GM12874 (cell line): Measurements from ENCODE around the gene ATP5F1D.

ENCODE experiments used
- TF ChIP-seq, protein P1 (sequence below): IDR thresholded peaks from 2 replicates; pipeline ENCODE4 v1.5.1; 2011; ENCODE audit warnings: low read depth, mild to moderate bottlenecking, control low read depth, low read length, moderate library complexity; ENCODE audit not compliant: insufficient read depth

ATP5F1D gene

DNA sequence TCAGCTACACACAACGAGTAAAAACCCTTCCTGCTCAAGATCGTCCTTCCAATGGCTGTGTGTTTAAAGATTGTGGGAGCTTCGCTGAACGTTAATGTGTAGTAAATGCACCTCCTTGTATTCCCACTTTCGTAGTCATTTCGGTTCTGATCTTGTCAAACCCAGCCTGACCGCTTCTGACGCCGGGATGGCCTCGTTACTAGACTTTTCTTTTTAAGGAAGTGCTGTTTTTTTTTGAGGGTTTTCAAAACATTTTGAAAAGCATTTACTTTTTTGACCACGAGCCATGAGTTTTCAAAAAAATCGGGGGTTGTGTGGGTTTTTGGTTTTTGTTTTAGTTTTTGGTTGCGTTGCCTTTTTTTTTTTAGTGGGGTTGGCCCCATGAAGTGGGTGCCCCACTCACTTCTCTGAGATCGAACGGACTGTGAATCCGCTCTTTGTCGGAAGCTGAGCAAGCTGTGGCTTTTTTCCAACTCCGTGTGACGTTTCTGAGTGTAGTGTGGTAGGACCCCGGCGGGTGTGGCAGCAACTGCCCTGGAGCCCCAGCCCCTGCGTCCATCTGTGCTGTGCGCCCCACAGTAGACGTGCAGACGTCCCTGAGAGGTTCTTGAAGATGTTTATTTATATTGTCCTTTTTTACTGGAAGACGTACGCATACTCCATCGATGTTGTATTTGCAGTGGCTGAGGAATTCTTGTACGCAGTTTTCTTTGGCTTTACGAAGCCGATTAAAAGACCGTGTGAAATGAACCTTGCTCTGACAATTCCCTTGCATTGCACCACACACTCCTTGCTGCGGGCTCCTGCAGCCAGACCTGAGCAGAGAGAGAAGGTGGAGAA lies 31.1 kb downstream of the ATP5F1D start:
- TF ChIP-seq, protein P1, sequence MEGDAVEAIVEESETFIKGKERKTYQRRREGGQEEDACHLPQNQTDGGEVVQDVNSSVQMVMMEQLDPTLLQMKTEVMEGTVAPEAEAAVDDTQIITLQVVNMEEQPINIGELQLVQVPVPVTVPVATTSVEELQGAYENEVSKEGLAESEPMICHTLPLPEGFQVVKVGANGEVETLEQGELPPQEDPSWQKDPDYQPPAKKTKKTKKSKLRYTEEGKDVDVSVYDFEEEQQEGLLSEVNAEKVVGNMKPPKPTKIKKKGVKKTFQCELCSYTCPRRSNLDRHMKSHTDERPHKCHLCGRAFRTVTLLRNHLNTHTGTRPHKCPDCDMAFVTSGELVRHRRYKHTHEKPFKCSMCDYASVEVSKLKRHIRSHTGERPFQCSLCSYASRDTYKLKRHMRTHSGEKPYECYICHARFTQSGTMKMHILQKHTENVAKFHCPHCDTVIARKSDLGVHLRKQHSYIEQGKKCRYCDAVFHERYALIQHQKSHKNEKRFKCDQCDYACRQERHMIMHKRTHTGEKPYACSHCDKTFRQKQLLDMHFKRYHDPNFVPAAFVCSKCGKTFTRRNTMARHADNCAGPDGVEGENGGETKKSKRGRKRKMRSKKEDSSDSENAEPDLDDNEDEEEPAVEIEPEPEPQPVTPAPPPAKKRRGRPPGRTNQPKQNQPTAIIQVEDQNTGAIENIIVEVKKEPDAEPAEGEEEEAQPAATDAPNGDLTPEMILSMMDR: no peak

DNA sequence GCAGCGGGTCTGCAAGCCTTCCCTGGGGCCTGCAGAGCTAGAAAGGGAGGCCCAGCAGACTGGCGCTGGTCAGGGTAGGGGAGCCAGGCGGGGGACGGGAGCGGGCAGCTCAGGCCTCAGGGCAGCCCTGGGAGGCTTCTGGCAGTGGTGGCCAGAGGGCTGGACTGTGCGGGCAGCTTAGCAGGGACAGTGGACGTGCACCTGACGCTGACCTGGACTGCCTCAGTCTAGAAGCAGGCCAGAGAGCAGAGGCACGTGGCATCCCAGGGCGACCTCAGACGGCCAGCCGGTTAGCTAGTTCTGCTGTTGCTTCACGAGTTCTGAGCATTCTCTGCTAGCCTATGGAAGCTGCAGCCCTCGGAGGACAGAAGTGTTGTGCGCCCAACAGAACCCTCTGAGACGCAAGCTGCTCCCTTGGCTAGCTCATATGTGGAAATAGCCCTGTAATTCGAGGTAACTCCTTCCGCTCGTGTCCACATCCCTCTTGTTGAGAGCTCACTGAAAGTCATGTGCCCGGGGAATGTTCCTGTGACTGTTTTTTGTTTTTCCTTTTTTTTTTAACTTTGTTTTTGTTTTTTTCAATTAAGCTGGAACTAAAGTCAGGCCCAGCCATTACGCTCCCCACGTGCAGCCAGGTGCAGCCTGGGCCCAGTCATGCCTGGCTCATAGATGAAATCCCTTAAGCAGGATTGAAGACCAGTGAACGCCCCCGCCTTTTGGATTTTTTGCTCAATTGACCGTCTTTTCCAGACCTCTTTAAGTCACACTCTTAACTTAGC lies 31.9 kb downstream of the ATP5F1D start:
- TF ChIP-seq, protein P1: no peak

DNA sequence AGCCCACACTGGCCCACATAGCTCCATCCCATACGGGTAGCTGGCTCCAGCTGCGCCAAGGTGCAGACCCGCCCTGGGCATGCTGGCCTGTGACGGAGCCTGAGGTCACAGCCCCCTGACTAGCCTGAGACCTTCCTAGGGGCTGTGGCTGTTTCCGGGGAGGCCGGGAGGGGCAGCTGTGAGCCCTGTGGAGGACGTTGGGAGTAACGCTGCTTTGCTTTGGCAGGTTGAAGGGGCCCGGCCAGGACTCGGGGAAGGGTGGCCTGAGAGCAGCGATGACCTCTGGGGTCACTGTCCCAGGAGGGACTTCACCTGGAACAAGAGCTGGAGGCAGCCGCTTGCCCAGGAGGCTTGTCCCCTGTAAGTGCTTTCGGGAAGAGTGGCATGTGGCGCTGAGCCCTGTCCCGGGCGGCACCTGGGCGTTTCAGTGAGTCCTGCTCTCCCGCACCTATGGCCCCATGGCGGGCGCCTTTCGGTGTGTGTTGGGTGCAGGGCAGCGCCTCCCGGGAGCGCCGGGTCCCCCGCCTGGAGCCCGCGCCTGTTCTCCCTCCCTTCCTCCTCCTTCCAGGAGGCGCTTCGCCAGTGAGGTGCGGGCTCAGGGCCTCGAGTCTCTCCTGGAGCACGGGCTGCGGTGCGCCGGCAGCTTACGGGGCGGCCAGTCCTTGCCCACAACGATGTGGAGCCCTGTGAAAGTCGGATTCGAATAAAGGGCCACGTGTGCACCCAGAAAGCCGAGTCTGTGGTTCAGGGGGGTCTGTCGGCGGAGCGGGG lies 32.7 kb downstream of the ATP5F1D start:
- TF ChIP-seq, protein P1: no peak

DNA sequence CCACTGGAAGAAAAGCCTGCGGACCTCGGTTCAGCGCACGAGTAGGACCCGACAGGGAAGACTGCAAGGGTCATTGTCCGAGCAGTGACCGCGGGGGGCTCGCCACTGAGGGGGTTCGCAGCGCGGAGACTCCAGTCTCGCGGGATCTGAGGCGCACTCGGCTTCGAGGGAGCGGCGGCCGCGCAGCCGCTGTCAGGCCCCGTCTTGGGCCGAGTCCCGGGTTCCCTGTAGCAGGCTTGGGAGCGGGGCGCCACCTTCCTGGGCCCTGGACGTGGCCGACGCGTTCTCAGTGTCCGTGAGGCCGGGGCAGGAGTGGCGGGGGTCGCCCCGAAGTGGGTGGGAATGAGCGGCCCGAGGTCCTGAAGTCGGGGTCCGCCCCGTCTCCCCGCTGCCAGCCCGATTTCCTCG lies 33.3 kb downstream of the ATP5F1D start:
- TF ChIP-seq, protein P1: no peak

DNA sequence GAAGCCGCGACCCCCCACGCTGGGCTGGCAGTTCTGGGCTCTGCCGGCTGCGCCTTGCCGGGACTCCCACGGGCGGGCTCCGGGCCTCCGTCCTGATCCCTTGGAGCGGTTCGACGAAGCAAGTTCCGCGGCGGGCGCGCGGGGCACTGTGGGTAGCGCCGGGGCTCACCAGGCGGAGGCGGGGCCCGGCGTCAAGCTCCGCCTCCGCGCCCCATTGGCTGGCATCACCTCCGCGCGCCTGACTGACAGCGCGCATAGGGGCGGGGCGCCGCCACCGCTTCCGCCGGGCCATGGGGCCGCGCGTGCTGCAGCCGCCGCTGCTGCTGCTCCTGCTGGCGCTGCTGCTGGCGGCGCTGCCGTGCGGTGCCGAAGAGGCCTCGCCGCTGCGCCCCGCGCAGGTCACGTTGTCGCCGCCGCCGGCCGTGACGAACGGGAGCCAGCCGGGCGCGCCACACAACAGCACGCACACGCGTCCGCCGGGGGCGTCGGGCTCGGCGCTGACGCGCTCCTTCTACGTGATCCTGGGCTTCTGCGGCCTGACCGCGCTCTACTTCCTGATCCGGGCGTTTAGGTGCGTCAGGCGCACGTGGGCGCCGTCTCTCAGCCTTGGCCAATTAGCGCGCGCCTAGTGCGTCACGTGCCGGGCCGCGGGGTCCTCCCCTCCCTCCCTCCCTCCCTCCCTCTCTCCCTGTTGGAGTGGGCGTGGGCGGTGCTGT lies 33.9 kb downstream of the ATP5F1D start, which contains the start of gene FAM174C:
TSS of gene FAM174C (plus strand) at position 271 of the 716 bp plus-strand sequence. CDS start at position 291, 20 bp downstream.
- TF ChIP-seq, protein P1: no peak

DNA sequence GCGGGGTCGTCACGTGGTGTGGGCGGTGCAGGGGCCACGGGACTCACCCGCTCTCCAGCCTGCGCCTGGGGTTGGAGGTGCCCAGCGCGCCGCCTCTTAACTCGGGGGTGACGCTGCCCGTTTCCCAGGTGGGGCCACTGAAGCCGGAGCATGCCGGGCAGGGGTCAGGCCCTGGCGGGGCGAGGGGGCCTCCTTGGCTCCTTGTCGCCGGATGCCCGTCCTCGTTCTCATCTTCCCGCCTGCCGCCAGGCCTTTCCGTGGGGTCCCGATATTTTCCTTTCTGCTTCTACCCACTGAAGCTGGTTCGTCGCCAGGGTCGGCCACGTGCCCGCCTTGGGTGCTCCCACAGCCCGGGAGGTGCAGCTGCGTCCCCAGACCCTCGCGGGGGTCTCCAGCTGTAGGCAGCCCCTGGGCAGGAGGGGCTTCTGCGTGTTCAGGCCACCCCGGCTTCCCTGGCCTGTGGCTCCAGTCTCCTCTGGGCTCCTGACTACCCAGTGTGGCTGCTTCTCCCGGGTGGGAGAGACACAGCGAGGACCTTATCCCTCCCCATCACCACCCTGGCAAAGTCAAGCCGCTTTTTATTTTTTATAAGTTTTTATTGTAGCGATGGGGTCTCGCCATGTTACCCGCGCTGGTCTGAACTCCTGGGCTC lies 34.6 kb downstream of the ATP5F1D start:
- TF ChIP-seq, protein P1: no peak
